HCT116 (cell line): ENCODE measurements around the gene FIBP. TPM values are rescaled to one million over a fixed set of nuclear protein-coding genes. Genes with fewer than 3 reads are reported as not detected.
A peak's percentile ranks its signal among the peaks of the same experiment; 100 is the strongest.

ENCODE experiments used
- ATAC-seq: fragments of 200-7000 bp; cut with Tn5 transposase; 2 replicates; pipeline ENCODE4 v1.9.1; 2020; ENCODE audit warnings: mild to moderate bottlenecking, moderate library complexity
- BruUV-seq: library from RNA; stranded (reverse); fragments of 400-500 nt; replicated peaks from 2 replicates; lab custom pipeline; 2021; lab: Mats Ljungman, UMichigan
- CTCF ChIA-PET: fragments of 300-600 bp; sonication (Branson Sonifier 250); formaldehyde crosslinking; loops from one replicate; lab custom pipeline; 2021; ENCODE audit warnings: antibody characterized with exemption; lab: Charles Lee
- POLR2A ChIA-PET: fragments of 300-600, 350-600 bp; sonication (Branson Sonifier 250); formaldehyde crosslinking; loops from one replicate; lab custom pipeline; 2021; ENCODE audit warnings: antibody characterized with exemption; lab: Charles Lee
- RAD21 ChIA-PET, 2 experiments: fragments of 300-600 bp; sonication (Branson Sonifier 250); formaldehyde crosslinking; loops; one replicate each; lab custom pipeline; 2023; ENCODE audit warnings: low total read pairs in 2 of 2; ENCODE audit not compliant: uncharacterized antibody in 2 of 2, unreplicated experiment in 2 of 2, low non-redundant PET in 1 of 2; lab: Charles Lee
- DNase-seq: peaks from one replicate; pipeline ENCODE4 v3.0.0-alpha.2; 2010; ENCODE audit warnings: low read depth, low spot score
- H2AFZ ChIP-seq: fragments of 200-600 bp; shearing (Covaris generic), sonication (generic); 2 replicates; pipeline ENCODE4 v1.6.1; 2017; ENCODE audit warnings: low read depth, mixed run types, mixed read lengths, antibody characterized with exemption, low read length; ENCODE audit not compliant: poor library complexity, severe bottlenecking
- H3K27ac ChIP-seq: 2 replicates; pipeline ENCODE4 v1.5.1; 2012; ENCODE audit warnings: low read depth, low read length
- H3K27me3 ChIP-seq: fragments of 200-600 bp; sonication (generic); 2 replicates; pipeline ENCODE4 v1.6.1; 2016; ENCODE audit warnings: mixed run types, low read length, mixed read lengths; ENCODE audit not compliant: insufficient read depth
- H3K36me3 ChIP-seq, 2 experiments: fragments of 200-500 bp in 1 of 2; fragments of 200-600 bp in 1 of 2; sonication (Bioruptor generic) in 1 of 2; sonication (generic) in 1 of 2; 2 replicates each; pipeline versions ENCODE4 v1.5.1 to v1.6.1; 2014 to 2016; ENCODE audit warnings: low read length in 2 of 2, inconsistent platforms in 1 of 2, mixed read lengths in 1 of 2, mixed run types in 1 of 2; ENCODE audit not compliant: insufficient read depth in 2 of 2, control insufficient read depth in 1 of 2
- H3K4me1 ChIP-seq, 2 experiments: fragments of 200-600 bp in 1 of 2; sonication (generic) in 1 of 2; 2 replicates each; pipeline versions ENCODE4 v1.5.1 to v1.6.1; 2012 to 2017; ENCODE audit warnings: low read length in 2 of 2, inconsistent platforms in 1 of 2, mild to moderate bottlenecking in 1 of 2, mixed read lengths in 1 of 2, mixed run types in 1 of 2, moderate library complexity in 1 of 2; ENCODE audit not compliant: insufficient read depth in 2 of 2, control insufficient read depth in 1 of 2
- H3K4me2 ChIP-seq: fragments of 200-600 bp; sonication (generic); 2 replicates; pipeline ENCODE4 v1.6.1; 2017; ENCODE audit warnings: mixed run types, low read length, mixed read lengths
- H3K4me3 ChIP-seq, 2 experiments: fragments of 200-600 bp in 1 of 2; sonication (generic) in 1 of 2; replicated peaks in 1 of 2; 2 replicates each; pipeline ENCODE4 v1.5.1; 2011 to 2016; ENCODE audit warnings: low read length in 2 of 2, control low read depth in 1 of 2, low read depth in 1 of 2, mild to moderate bottlenecking in 1 of 2, mixed read lengths in 1 of 2, mixed run types in 1 of 2
- H3K79me2 ChIP-seq: fragments of 200-600 bp; sonication (generic); 2 replicates; pipeline ENCODE4 v1.6.1; 2017; ENCODE audit warnings: mild to moderate bottlenecking, mixed run types, low read length, moderate library complexity, mixed read lengths; ENCODE audit not compliant: insufficient read depth
- H3K9ac ChIP-seq: fragments of 200-600 bp; sonication (generic); 2 replicates; pipeline ENCODE4 v1.6.1; 2016; ENCODE audit warnings: low read length, mixed read lengths
- H3K9me2 ChIP-seq: fragments of 200-600 bp; sonication (generic), shearing (Covaris generic); 2 replicates; pipeline ENCODE4 v1.6.1; 2017; ENCODE audit warnings: mixed run types, mild to moderate bottlenecking, moderate library complexity; ENCODE audit not compliant: insufficient read depth
- H3K9me3 ChIP-seq, 2 experiments: fragments of 200-500 bp in 1 of 2; fragments of 200-600 bp in 1 of 2; sonication (Bioruptor generic) in 1 of 2; sonication (generic) in 1 of 2; 2 replicates each; pipeline ENCODE4 v1.6.1; 2014 to 2017; ENCODE audit warnings: low read length in 2 of 2, mixed read lengths in 2 of 2, inconsistent platforms in 1 of 2, low read depth in 1 of 2, mild to moderate bottlenecking in 1 of 2, mixed run types in 1 of 2, moderate library complexity in 1 of 2; ENCODE audit not compliant: control insufficient read depth in 1 of 2, insufficient read depth in 1 of 2
- H4K20me1 ChIP-seq: fragments of 200-600 bp; sonication (generic), shearing (Covaris generic); 2 replicates; pipeline ENCODE4 v1.6.1; 2017; ENCODE audit warnings: mixed run types, mild to moderate bottlenecking, moderate library complexity; ENCODE audit not compliant: insufficient read depth
- EGR1 ChIP-seq: IDR thresholded peaks from 2 replicates; pipeline ENCODE4 v1.6.1; 2012; ENCODE audit warnings: low read depth
- POLR2AphosphoS5 ChIP-seq: IDR thresholded peaks from 2 replicates; pipeline ENCODE4 v1.6.1; 2011; ENCODE audit warnings: mild to moderate bottlenecking, low read depth, low read length, moderate library complexity
- SP1 ChIP-seq: IDR thresholded peaks from 2 replicates; pipeline ENCODE4 v1.6.1; 2012; ENCODE audit warnings: low read depth
- YY1 ChIP-seq: IDR thresholded peaks from 2 replicates; pipeline ENCODE4 v1.6.1; 2011; ENCODE audit warnings: low read length, low read depth, moderate library complexity, mild to moderate bottlenecking; ENCODE audit not compliant: insufficient replicate concordance; ENCODE audit errors: extremely low read depth
- intact Hi-C: fragments of 100-400 bp; cut with micrococcal nuclease; formaldehyde crosslinking; loops from 2 replicates; pipeline ENCODE4 v1.10.0; 2022
- total RNA-seq: library from RNA; stranded (reverse); gene quantifications from one replicate; pipeline ENCODE4 v1.2.1, GENCODE V29; 2021; ENCODE audit not compliant: unreplicated experiment
- TF ChIP-seq, protein P1 (sequence below): IDR thresholded peaks from 2 replicates; pipeline ENCODE4 v1.6.1; 2012; ENCODE audit warnings: low read depth

The FIBP gene
- total RNA-seq, 1 experiment from 2014 or later: 96.0 TPM

DNA sequence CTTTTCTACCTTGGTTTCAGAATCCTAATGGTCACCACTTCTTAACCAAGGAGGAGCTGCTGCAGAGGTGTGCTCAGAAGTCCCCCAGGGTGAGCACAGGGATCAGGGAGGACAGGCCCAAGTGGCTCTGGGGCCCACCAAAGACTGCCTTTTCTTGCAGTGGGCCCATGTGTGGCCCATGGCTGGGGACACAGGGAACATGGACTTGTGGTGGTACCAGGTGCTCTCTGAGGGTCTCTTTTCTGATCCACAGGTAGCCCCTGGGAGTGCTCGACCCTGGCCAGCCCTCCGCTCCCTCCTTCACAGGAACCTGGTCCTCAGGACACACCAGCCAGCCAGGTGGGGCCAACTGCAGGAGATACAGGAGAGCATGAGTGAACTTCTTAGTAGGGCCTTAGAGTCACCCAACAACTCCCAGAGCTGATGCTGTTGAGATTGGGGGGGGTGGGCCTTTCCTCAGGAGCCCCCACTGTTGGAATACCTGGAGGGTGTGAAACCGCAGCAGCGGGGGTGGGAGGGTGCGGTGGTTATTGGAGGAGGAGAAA is 26.0 kb downstream of the FIBP start:
- H3K4me2 ChIP-seq: peak overlapping the region; percentile 77
- ATAC-seq: no peak
- ChIA-PET CTCF (interaction anchor here (3.3 kb wide), 1 partner anchor 23 kb away, joined by 34 read pairs; no protein-coding TSS in a partner anchor), RAD21 (no interaction called here), POLR2A (interaction anchor here (5.3 kb wide), 1 partner anchor 28 kb away, joined by 84 read pairs; the partner anchor contains the start of genes CCDC85B and FIBP)
- peaks cover 7 to 20% of the 10 kb centered on the region in 2 experiments; a peak in 3 of 4 replicates for H3K36me3 ChIP-seq
- no TSS peak for BruUV-seq
- H2AFZ ChIP-seq: no peak overlapping the region
- H3K4me1 ChIP-seq: peaks cover 17 to 30% of the 10 kb centered on the region in 2 experiments
- intact Hi-C loops: no loop called here
- peak overlapping the region; percentile 85 to 100; a peak in 3 of 4 replicates for H3K4me3 ChIP-seq
- peak overlapping the region; percentile 97 for H3K27ac ChIP-seq
- H3K79me2 ChIP-seq: peaks cover 29% of the 10 kb centered on the region
- no peaks in the 10 kb centered on the region for H3K9me2 ChIP-seq
- no peak for DNase-seq
- TF ChIP-seq SP1: no peak
- no peak for TF ChIP-seq EGR1
- no peak for TF ChIP-seq POLR2AphosphoS5
- no peak for TF ChIP-seq YY1
- TF ChIP-seq, protein P1, sequence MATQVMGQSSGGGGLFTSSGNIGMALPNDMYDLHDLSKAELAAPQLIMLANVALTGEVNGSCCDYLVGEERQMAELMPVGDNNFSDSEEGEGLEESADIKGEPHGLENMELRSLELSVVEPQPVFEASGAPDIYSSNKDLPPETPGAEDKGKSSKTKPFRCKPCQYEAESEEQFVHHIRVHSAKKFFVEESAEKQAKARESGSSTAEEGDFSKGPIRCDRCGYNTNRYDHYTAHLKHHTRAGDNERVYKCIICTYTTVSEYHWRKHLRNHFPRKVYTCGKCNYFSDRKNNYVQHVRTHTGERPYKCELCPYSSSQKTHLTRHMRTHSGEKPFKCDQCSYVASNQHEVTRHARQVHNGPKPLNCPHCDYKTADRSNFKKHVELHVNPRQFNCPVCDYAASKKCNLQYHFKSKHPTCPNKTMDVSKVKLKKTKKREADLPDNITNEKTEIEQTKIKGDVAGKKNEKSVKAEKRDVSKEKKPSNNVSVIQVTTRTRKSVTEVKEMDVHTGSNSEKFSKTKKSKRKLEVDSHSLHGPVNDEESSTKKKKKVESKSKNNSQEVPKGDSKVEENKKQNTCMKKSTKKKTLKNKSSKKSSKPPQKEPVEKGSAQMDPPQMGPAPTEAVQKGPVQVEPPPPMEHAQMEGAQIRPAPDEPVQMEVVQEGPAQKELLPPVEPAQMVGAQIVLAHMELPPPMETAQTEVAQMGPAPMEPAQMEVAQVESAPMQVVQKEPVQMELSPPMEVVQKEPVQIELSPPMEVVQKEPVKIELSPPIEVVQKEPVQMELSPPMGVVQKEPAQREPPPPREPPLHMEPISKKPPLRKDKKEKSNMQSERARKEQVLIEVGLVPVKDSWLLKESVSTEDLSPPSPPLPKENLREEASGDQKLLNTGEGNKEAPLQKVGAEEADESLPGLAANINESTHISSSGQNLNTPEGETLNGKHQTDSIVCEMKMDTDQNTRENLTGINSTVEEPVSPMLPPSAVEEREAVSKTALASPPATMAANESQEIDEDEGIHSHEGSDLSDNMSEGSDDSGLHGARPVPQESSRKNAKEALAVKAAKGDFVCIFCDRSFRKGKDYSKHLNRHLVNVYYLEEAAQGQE: no peak
- no peaks in the 10 kb centered on the region for H3K27me3 ChIP-seq
- H3K9ac ChIP-seq: peak overlapping the region; percentile 99; the same call in 1 of the 2 replicates
- H4K20me1 ChIP-seq: no peaks in the 10 kb centered on the region
- H3K9me3 ChIP-seq: no peaks in the 10 kb centered on the region
